HepG2 (cell line): ENCODE data around the gene CNP. TPM values are rescaled to one million over a fixed set of nuclear protein-coding genes. Genes with fewer than 3 reads are reported as not detected.
A peak's percentile ranks its signal among the peaks of the same experiment; 100 is the strongest.

ENCODE experiments used
- CBX2 ChIP-seq, 2 experiments: fragments of 200-600 bp in 1 of 2; sonication (generic); formaldehyde crosslinking in 1 of 2; IDR thresholded peaks; 2 replicates each; pipeline versions ENCODE4 v1.7.0 to v1.8.1; 2018 to 2022; ENCODE audit warnings: low read depth in 2 of 2, low read length in 1 of 2, mild to moderate bottlenecking in 1 of 2, missing genetic modification reagents in 1 of 2
- FOSL2 ChIP-seq: sonication (generic); formaldehyde crosslinking; IDR thresholded peaks from 2 replicates; pipeline ENCODE4 v1.4.0; 2020; ENCODE audit warnings: missing genetic modification reagents
- HNRNPH1 ChIP-seq: fragments of 200-400 bp; formaldehyde crosslinking; optimal IDR thresholded peaks from 2 replicates; pipeline ENCODE3; 2017; ENCODE audit warnings: mild to moderate bottlenecking, low read depth, low read length
- KAT2B ChIP-seq: fragments of 150-350 bp; IDR thresholded peaks from 2 replicates; pipeline ENCODE4 v1.6.1; 2014; ENCODE audit warnings: low read depth, low read length, borderline replicate concordance
- KLF6 ChIP-seq: IDR thresholded peaks from 2 replicates; pipeline ENCODE4 v1.8.0; 2016; ENCODE audit warnings: missing biosample characterization, missing genetic modification reagents
- PLRG1 ChIP-seq: fragments of 450-650 bp; conservative IDR thresholded peaks from 2 replicates; pipeline ENCODE4 v1.6.1; 2016
- ZFP62 ChIP-seq: sonication (generic); formaldehyde crosslinking; IDR thresholded peaks from 2 replicates; pipeline ENCODE4 v1.4.0; 2020; ENCODE audit warnings: missing genetic modification reagents
- ZMYM4 ChIP-seq: sonication (generic); formaldehyde crosslinking; IDR thresholded peaks from 2 replicates; pipeline ENCODE4 v1.8.1; 2023; ENCODE audit warnings: mild to moderate bottlenecking, missing genetic modification reagents
- ZNF230 ChIP-seq: sonication (generic); formaldehyde crosslinking; IDR thresholded peaks from 2 replicates; pipeline ENCODE4 v1.4.0; 2020; ENCODE audit warnings: mild to moderate bottlenecking, missing genetic modification reagents
- ZNF430 ChIP-seq: sonication (generic); formaldehyde crosslinking; IDR thresholded peaks from 2 replicates; pipeline ENCODE4 v1.9.0; 2021; ENCODE audit warnings: mild to moderate bottlenecking, missing genetic modification reagents
- ZNF572 ChIP-seq: sonication (generic); formaldehyde crosslinking; IDR thresholded peaks from 2 replicates; pipeline ENCODE4 v1.5.1; 2020; ENCODE audit warnings: mild to moderate bottlenecking, missing genetic modification reagents
- ZNF589 ChIP-seq: sonication (generic); formaldehyde crosslinking; conservative IDR thresholded peaks from 2 replicates; pipeline ENCODE4 v1.8.0; 2022; ENCODE audit warnings: mild to moderate bottlenecking, moderate library complexity, missing genetic modification reagents
- polyA plus RNA-seq, 8 experiments: library from polyadenylated mRNA; depleted of rRNA in 3 of 8; stranded (reverse) in 7 of 8; unstranded in 1 of 8; fragments of >200 nt; fragmentation: Illumina TruSeq in 4 of 8; extraction: Trizol in 4 of 8; gene quantifications; 2 replicates each; pipeline versions ENCODE4 v1.2.1 to v1.2.3, GENCODE V29; 2011 to 2016; ENCODE audit warnings: low read depth in 4 of 8, missing spikeins in 1 of 8, mixed read lengths in 1 of 8; ENCODE audit not compliant: insufficient read depth in 1 of 8
- total RNA-seq, 5 experiments: library from RNA; depleted of rRNA; stranded (reverse); fragments of >200 nt; fragmentation: Illumina TruSeq; extraction: Trizol; gene quantifications; 2 replicates each; pipeline ENCODE4 v1.2.3, GENCODE V29; 2016; ENCODE audit warnings: low read depth in 1 of 5
- TF ChIP-seq, protein P1 (sequence below): sonication (generic); formaldehyde crosslinking; IDR thresholded peaks from one replicate; pipeline ENCODE4 v1.5.1; 2020; ENCODE audit warnings: mild to moderate bottlenecking, missing genetic modification reagents; ENCODE audit errors: not compliant biosample characterization
- TF ChIP-seq, protein P2 (sequence below): fragments of 450-650 bp; IDR thresholded peaks from 2 replicates; pipeline ENCODE4 v1.6.1; 2016
- TF ChIP-seq, protein P3 (sequence below): sonication (generic); formaldehyde crosslinking; IDR thresholded peaks from 2 replicates; pipeline ENCODE4 v1.8.1; 2023; ENCODE audit warnings: missing genetic modification reagents, inconsistent platforms, borderline replicate concordance
- TF ChIP-seq, protein P4 (sequence below): IDR thresholded peaks from 2 replicates; pipeline ENCODE4 v1.6.1; 2016; ENCODE audit warnings: missing compliant biosample characterization, missing genetic modification reagents, borderline replicate concordance

The CNP gene
- total and polyA plus RNA-seq, 2 of the 13 experiments (the other 11 are each of a cell fraction or from before 2014, with no cell fraction given): 97.2 to 161 TPM

DNA sequence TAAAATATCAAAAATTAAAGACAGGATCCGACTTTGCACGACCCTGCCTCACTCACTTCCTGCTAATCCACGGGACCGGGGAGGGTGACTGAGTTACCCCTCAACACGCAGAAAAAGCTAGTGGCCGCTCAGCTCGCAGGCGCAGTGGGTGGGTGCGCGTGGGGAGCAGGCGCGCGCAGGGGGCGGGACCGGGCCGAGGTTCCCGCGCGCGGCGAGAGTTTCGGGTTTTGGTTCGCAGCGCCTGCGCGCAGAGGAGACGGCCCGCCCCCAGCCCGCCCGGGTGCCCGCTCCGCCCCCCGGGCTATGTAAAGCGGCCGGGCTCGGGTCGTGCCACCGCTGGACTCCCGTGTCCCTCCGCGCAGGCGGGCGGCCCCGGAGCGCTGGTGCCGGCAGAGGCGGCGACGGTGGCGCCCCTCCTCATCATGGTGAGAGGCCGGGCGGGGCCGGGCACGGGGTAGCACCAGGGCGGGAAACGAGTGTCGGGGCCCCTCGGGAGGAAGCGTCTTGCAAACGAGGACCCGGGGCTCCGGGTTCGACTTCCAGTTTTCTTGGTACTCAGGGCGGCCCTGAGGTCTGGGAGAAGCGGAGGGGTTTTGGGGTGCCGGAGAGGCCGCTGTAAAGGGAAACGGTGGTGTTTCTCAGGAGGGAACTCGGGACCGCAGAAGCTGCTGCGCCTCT lies at the start of gene CNP (continued):
- TF ChIP-seq, protein P1, sequence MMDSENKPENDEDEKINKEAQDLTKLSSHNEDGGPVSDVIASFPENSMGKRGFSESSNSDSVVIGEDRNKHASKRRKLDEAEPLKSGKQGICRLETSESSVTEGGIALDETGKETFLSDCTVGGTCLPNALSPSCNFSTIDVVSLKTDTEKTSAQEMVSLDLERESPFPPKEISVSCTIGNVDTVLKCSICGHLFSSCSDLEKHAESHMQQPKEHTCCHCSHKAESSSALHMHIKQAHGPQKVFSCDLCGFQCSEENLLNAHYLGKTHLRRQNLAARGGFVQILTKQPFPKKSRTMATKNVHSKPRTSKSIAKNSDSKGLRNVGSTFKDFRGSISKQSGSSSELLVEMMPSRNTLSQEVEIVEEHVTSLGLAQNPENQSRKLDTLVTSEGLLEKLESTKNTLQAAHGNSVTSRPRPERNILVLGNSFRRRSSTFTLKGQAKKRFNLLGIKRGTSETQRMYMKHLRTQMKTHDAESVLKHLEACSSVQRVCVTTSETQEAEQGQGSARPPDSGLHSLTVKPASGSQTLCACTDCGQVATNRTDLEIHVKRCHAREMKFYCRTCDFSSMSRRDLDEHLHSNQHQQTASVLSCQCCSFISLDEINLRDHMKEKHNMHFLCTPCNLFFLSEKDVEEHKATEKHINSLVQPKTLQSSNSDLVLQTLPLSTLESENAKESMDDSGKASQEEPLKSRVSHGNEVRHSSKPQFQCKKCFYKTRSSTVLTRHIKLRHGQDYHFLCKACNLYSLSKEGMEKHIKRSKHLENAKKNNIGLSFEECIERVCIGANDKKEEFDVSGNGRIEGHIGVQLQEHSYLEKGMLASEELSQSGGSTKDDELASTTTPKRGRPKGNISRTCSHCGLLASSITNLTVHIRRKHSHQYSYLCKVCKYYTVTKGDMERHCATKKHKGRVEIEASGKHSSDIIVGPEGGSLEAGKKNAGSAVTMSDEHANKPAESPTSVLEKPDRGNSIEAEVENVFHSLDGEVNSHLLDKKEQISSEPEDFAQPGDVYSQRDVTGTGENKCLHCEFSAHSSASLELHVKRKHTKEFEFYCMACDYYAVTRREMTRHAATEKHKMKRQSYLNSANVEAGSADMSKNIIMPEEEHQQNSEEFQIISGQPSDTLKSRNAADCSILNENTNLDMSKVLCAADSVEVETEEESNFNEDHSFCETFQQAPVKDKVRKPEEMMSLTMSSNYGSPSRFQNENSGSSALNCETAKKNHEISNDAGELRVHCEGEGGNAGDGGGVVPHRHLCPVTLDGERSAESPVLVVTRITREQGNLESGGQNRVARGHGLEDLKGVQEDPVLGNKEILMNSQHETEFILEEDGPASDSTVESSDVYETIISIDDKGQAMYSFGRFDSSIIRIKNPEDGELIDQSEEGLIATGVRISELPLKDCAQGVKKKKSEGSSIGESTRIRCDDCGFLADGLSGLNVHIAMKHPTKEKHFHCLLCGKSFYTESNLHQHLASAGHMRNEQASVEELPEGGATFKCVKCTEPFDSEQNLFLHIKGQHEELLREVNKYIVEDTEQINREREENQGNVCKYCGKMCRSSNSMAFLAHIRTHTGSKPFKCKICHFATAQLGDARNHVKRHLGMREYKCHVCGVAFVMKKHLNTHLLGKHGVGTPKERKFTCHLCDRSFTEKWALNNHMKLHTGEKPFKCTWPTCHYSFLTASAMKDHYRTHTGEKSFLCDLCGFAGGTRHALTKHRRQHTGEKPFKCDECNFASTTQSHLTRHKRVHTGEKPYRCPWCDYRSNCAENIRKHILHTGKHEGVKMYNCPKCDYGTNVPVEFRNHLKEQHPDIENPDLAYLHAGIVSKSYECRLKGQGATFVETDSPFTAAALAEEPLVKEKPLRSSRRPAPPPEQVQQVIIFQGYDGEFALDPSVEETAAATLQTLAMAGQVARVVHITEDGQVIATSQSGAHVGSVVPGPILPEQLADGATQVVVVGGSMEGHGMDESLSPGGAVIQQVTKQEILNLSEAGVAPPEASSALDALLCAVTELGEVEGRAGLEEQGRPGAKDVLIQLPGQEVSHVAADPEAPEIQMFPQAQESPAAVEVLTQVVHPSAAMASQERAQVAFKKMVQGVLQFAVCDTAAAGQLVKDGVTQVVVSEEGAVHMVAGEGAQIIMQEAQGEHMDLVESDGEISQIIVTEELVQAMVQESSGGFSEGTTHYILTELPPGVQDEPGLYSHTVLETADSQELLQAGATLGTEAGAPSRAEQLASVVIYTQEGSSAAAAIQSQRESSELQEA (CRISPR knock-in tag): peak; percentile 63
- no peak for TF ChIP-seq ZNF430 (CRISPR knock-in tag)
- TF ChIP-seq CBX2 (IDR thresholded peaks at IDR 0.05; ENCODE audit: low read depth, low read length): no peak
- TF ChIP-seq CBX2 (CRISPR knock-in tag; IDR thresholded peaks at IDR 0.05; ENCODE audit: low read depth): no peak
- no peak for TF ChIP-seq PLRG1
- peak; percentile 78 for TF ChIP-seq ZMYM4 (CRISPR knock-in tag)
- TF ChIP-seq ZNF572 (CRISPR knock-in tag): peak; percentile 83; the same call in 1 of the 2 replicates
- TF ChIP-seq FOSL2 (CRISPR knock-in tag): peak; percentile 41
- TF ChIP-seq, protein P2, sequence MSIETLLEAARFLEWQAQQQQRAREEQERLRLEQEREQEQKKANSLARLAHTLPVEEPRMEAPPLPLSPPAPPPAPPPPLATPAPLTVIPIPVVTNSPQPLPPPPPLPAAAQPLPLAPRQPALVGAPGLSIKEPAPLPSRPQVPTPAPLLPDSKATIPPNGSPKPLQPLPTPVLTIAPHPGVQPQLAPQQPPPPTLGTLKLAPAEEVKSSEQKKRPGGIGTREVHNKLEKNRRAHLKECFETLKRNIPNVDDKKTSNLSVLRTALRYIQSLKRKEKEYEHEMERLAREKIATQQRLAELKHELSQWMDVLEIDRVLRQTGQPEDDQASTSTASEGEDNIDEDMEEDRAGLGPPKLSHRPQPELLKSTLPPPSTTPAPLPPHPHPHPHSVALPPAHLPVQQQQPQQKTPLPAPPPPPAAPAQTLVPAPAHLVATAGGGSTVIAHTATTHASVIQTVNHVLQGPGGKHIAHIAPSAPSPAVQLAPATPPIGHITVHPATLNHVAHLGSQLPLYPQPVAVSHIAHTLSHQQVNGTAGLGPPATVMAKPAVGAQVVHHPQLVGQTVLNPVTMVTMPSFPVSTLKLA: 0 out of 2 replicates have a peak, but pooled peaks have one; percentile 33
- no peak; the same call in 1 of the 2 replicates for TF ChIP-seq ZNF230 (CRISPR knock-in tag)
- TF ChIP-seq KAT2B: no peak
- TF ChIP-seq HNRNPH1: no peak
- TF ChIP-seq ZFP62 (CRISPR knock-in tag): no peak
- TF ChIP-seq, protein P3, sequence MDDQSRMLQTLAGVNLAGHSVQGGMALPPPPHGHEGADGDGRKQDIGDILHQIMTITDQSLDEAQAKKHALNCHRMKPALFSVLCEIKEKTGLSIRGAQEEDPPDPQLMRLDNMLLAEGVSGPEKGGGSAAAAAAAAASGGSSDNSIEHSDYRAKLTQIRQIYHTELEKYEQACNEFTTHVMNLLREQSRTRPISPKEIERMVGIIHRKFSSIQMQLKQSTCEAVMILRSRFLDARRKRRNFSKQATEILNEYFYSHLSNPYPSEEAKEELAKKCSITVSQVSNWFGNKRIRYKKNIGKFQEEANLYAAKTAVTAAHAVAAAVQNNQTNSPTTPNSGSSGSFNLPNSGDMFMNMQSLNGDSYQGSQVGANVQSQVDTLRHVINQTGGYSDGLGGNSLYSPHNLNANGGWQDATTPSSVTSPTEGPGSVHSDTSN (CRISPR knock-in tag): peak; percentile 77; the same call in 1 of the 2 replicates
- TF ChIP-seq, protein P4, sequence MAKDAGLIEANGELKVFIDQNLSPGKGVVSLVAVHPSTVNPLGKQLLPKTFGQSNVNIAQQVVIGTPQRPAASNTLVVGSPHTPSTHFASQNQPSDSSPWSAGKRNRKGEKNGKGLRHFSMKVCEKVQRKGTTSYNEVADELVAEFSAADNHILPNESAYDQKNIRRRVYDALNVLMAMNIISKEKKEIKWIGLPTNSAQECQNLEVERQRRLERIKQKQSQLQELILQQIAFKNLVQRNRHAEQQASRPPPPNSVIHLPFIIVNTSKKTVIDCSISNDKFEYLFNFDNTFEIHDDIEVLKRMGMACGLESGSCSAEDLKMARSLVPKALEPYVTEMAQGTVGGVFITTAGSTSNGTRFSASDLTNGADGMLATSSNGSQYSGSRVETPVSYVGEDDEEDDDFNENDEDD: peak; percentile 90
- TF ChIP-seq KLF6 (CRISPR knock-in tag): peak; percentile 87
- peak; percentile 98 for TF ChIP-seq ZNF589 (CRISPR knock-in tag)
